Activated CD8-positive, alpha-beta memory T cell treated with anti-CD3 and anti-CD28 coated beads, Interleukin-2, amount 10 ng/mL, durations not matched to agents 7 days and 5 days (primary cell): ENCODE results near the gene MTSS2. TPM values are rescaled to one million over a fixed set of nuclear protein-coding genes. Genes with fewer than 3 reads are reported as not detected.
A peak's percentile ranks its signal among the peaks of the same experiment; 100 is the strongest.

Experiments used
- ATAC-seq: fragments of 150-1000 bp; cut with Tn5 transposase; one replicate; pipeline ENCODE4 v1.10.0; 2021; ENCODE audit warnings: moderate library complexity
- CTCF ChIA-PET: fragments of 350-600 bp; sonication (Branson Sonifier 250); formaldehyde crosslinking; loops from one replicate; lab custom pipeline; 2021; ENCODE audit warnings: antibody characterized with exemption; lab: Charles Lee
- DNase-seq: peaks from one replicate; pipeline ENCODE4 v3.0.0-alpha.2; 2020
- H3K27ac Mint-ChIP-seq: one replicate; pipeline ENCODE4 v1.8.0; 2021; ENCODE audit warnings: mild to moderate bottlenecking, mixed read lengths
- H3K27me3 Mint-ChIP-seq: one replicate; pipeline ENCODE4 v1.8.0; 2021; ENCODE audit warnings: mixed read lengths
- H3K36me3 Mint-ChIP-seq: one replicate; pipeline ENCODE4 v1.8.0; 2021; ENCODE audit warnings: mild to moderate bottlenecking, mixed read lengths
- H3K4me1 Mint-ChIP-seq: one replicate; pipeline ENCODE4 v1.8.0; 2021; ENCODE audit warnings: mixed read lengths
- H3K4me3 Mint-ChIP-seq: one replicate; pipeline ENCODE4 v1.8.0; 2021; ENCODE audit warnings: mild to moderate bottlenecking, moderate library complexity, mixed read lengths
- H3K9me3 Mint-ChIP-seq: one replicate; pipeline ENCODE4 v1.8.0; 2022; ENCODE audit warnings: low read depth, mixed read lengths
- total RNA-seq, 2 experiments: library from RNA; stranded (reverse); gene quantifications; one replicate each; pipeline ENCODE4 v1.2.3, GENCODE V29; 2021

MTSS2 gene
- total RNA-seq, 2 experiments from 2014 or later, result 1.4 to 1.7 TPM

GRCh38 chr16:70661918-70662641 is 23.8 kb downstream of the MTSS2 start:
- no peaks in the 10 kb centered on the region for H3K27me3 Mint-ChIP-seq
- no peak overlapping the region for H3K27ac Mint-ChIP-seq
- DNase-seq (no peak), ATAC-seq (no peak)
- H3K4me1 Mint-ChIP-seq, result peaks cover 4% of the 10 kb centered on the region
- CTCF ChIA-PET, result no interaction called here
- H3K4me3 Mint-ChIP-seq, result no peak overlapping the region
- no peaks in the 10 kb centered on the region for H3K36me3 Mint-ChIP-seq
- H3K9me3 Mint-ChIP-seq, result no peaks in the 10 kb centered on the region

GRCh38 chr16:70661534-70661917 is 24.3 kb downstream of the MTSS2 start:
- Mint-ChIP-seq H3K9me3 (no peaks in the 10 kb centered on the region), H3K4me1 (peaks cover 4% of the 10 kb centered on the region), H3K27ac (no peak overlapping the region), H3K4me3 (no peak overlapping the region), H3K27me3 (no peaks in the 10 kb centered on the region), H3K36me3 (no peaks in the 10 kb centered on the region)
- DNase-seq (no peak), ATAC-seq (no peak)
- CTCF ChIA-PET, result no interaction called here

- H3K9me3 Mint-ChIP-seq, result no peaks in the 10 kb centered on the region
- H3K36me3 Mint-ChIP-seq, result no peaks in the 10 kb centered on the region
- DNase-seq, result no peak
- H3K4me3 Mint-ChIP-seq, result no peak overlapping the region
- H3K27me3 Mint-ChIP-seq, result no peaks in the 10 kb centered on the region
- no peak overlapping the region for H3K27ac Mint-ChIP-seq
- ATAC-seq, result peak; percentile 40
- CTCF ChIA-PET, result interaction anchor here (2.0 kb wide), 1 partner anchor 110 kb away, joined by 13 read pairs; no protein-coding TSS in a partner anchor
- H3K4me1 Mint-ChIP-seq, result peaks cover 4% of the 10 kb centered on the region
These were observed 25.0 kb downstream of the MTSS2 start for GRCh38 chr16:70660672-70661350.

- Mint-ChIP-seq H3K4me3 (no peak overlapping the region), H3K36me3 (no peaks in the 10 kb centered on the region), H3K27me3 (no peaks in the 10 kb centered on the region), H3K27ac (no peak overlapping the region), H3K4me1 (peaks cover 4% of the 10 kb centered on the region), H3K9me3 (no peaks in the 10 kb centered on the region)
- ATAC-seq (no peak), DNase-seq (no peak)
- CTCF ChIA-PET, result interaction anchor here (2.0 kb wide), 1 partner anchor 111 kb away, joined by 13 read pairs; no protein-coding TSS in a partner anchor
These were observed 25.7 kb downstream of the MTSS2 start for GRCh38 chr16:70659953-70660671.

- Mint-ChIP-seq H3K27me3 (no peaks in the 10 kb centered on the region), H3K9me3 (no peaks in the 10 kb centered on the region), H3K36me3 (no peaks in the 10 kb centered on the region), H3K4me1 (peaks cover 4% of the 10 kb centered on the region), H3K27ac (no peak overlapping the region), H3K4me3 (no peak overlapping the region)
- ATAC-seq (no peak), DNase-seq (no peak)
- CTCF ChIA-PET, result interaction anchor here (2.0 kb wide), 1 partner anchor 111 kb away, joined by 13 read pairs; no protein-coding TSS in a partner anchor
These were observed 26.3 kb downstream of the MTSS2 start for GRCh38 chr16:70659546-70659945.

GRCh38 chr16:70658921-70659320 is 26.9 kb downstream of the MTSS2 start:
- H3K27me3 Mint-ChIP-seq, result no peaks in the 10 kb centered on the region
- CTCF ChIA-PET, result interaction anchor here (1.0 to 2.0 kb wide), 2 partner anchors 79 to 112 kb away, joined by 3 to 13 read pairs; no protein-coding TSS in a partner anchor
- no peaks in the 10 kb centered on the region for H3K36me3 Mint-ChIP-seq
- ATAC-seq (no peak), DNase-seq (no peak)
- no peak overlapping the region for H3K27ac Mint-ChIP-seq
- H3K4me1 Mint-ChIP-seq, result peaks cover 8% of the 10 kb centered on the region
- H3K4me3 Mint-ChIP-seq, result no peak overlapping the region
- H3K9me3 Mint-ChIP-seq, result no peaks in the 10 kb centered on the region

GRCh38 chr16:70657956-70658355 is 27.9 kb downstream of the MTSS2 start:
- no peak for DNase-seq
- Mint-ChIP-seq H3K4me1 (peaks cover 12% of the 10 kb centered on the region), H3K27ac (no peak overlapping the region), H3K27me3 (no peaks in the 10 kb centered on the region), H3K36me3 (no peaks in the 10 kb centered on the region), H3K4me3 (no peak overlapping the region), H3K9me3 (no peaks in the 10 kb centered on the region)
- ATAC-seq, result no peak
- CTCF ChIA-PET, result interaction anchor here (1.0 to 1.3 kb wide), 2 partner anchors 80 to 113 kb away, joined by 3 read pairs; no protein-coding TSS in a partner anchor

GRCh38 chr16:70656712-70657263 is 29.1 kb downstream of the MTSS2 start:
- ATAC-seq, result no peak
- CTCF ChIA-PET, result interaction anchor here (0.6 kb wide), 1 partner anchor 394 kb away, joined by 3 read pairs; no protein-coding TSS in a partner anchor
- Mint-ChIP-seq H3K4me1 (peaks cover 12% of the 10 kb centered on the region), H3K27ac (no peak overlapping the region), H3K36me3 (no peaks in the 10 kb centered on the region), H3K4me3 (no peak overlapping the region), H3K27me3 (no peaks in the 10 kb centered on the region), H3K9me3 (no peaks in the 10 kb centered on the region)
- no peak for DNase-seq

- no peaks in the 10 kb centered on the region for H3K9me3 Mint-ChIP-seq
- CTCF ChIA-PET, result no interaction called here
- DNase-seq (no peak), ATAC-seq (no peak)
- H3K27ac Mint-ChIP-seq, result no peak overlapping the region
- H3K4me1 Mint-ChIP-seq, result peaks cover 12% of the 10 kb centered on the region
- no peaks in the 10 kb centered on the region for H3K36me3 Mint-ChIP-seq
- no peaks in the 10 kb centered on the region for H3K27me3 Mint-ChIP-seq
- no peak overlapping the region for H3K4me3 Mint-ChIP-seq
These were observed 29.7 kb downstream of the MTSS2 start for GRCh38 chr16:70656065-70656711.

- Mint-ChIP-seq H3K4me3 (peak overlapping the region; percentile 35), H3K36me3 (no peaks in the 10 kb centered on the region), H3K9me3 (no peaks in the 10 kb centered on the region), H3K27ac (peak overlapping the region; percentile 24), H3K27me3 (no peaks in the 10 kb centered on the region), H3K4me1 (peaks cover 8% of the 10 kb centered on the region)
- DNase-seq (peak; percentile 88), ATAC-seq (peak; percentile 78)
- CTCF ChIA-PET, result interaction anchor here (0.5 to 3.7 kb wide), 20 partner anchors 14 to 504 kb away, joined by 3 to 27 read pairs (median 4); no protein-coding TSS in a partner anchor
These were observed 31.8 kb downstream of the MTSS2 start for GRCh38 chr16:70653809-70654771.

- no peaks in the 10 kb centered on the region for H3K27me3 Mint-ChIP-seq
- no peaks in the 10 kb centered on the region for H3K36me3 Mint-ChIP-seq
These were observed 32.4 kb downstream of the MTSS2 start for GRCh38 chr16:70653406-70653805.

More at GRCh38 chr16:70653406-70653805, 32.4 kb downstream of the MTSS2 start:
- H3K9me3 Mint-ChIP-seq, result no peaks in the 10 kb centered on the region
- H3K4me3 Mint-ChIP-seq, result no peak overlapping the region
- no peak overlapping the region for H3K27ac Mint-ChIP-seq
- CTCF ChIA-PET, result interaction anchor here (0.7 to 3.7 kb wide), 22 partner anchors 21 to 503 kb away, joined by 3 to 27 read pairs (median 3); no protein-coding TSS in a partner anchor
- ATAC-seq (peak; percentile 25), DNase-seq (no peak)
- H3K4me1 Mint-ChIP-seq, result peaks cover 8% of the 10 kb centered on the region
